A673 (cell line): ENCODE results near the gene PPTC7. TPM values are rescaled to one million over a fixed set of nuclear protein-coding genes. Genes with fewer than 3 reads are reported as not detected.

ENCODE experiments used
- BruUV-seq: library from RNA; stranded (reverse); fragments of 400-500 nt; replicated peaks from 2 replicates; lab custom pipeline; 2021; lab: Mats Ljungman, UMichigan
- CTCF ChIA-PET: fragments of 300-600 bp; sonication (Branson Sonifier 250); formaldehyde crosslinking; loops from one replicate; lab custom pipeline; 2022; ENCODE audit warnings: antibody characterized with exemption; lab: Charles Lee
- POLR2A ChIA-PET: fragments of 300-600 bp; sonication (Branson Sonifier 250); formaldehyde crosslinking; loops from one replicate; lab custom pipeline; 2022; ENCODE audit warnings: antibody characterized with exemption; ENCODE audit not compliant: low non-redundant PET; lab: Charles Lee
- DNase-seq: peaks from one replicate; pipeline ENCODE4 v3.0.0-alpha.2; 2015; ENCODE audit warnings: low spot score
- H3K27ac ChIP-seq: fragments of 200-600 bp; sonication (generic); 2 replicates; pipeline ENCODE4 v1.5.1; 2016; ENCODE audit warnings: mixed run types, low read depth, mild to moderate bottlenecking, mixed read lengths, antibody characterized with exemption, low read length; ENCODE audit not compliant: poor library complexity, severe bottlenecking
- H3K27me3 ChIP-seq: fragments of 200-600 bp; sonication (generic); replicated peaks from 2 replicates; pipeline ENCODE4 v1.6.1; 2017; ENCODE audit warnings: mixed run types, low read depth, mild to moderate bottlenecking, mixed read lengths, antibody characterized with exemption, low read length; ENCODE audit not compliant: insufficient read depth, poor library complexity
- H3K36me3 ChIP-seq: fragments of 200-600 bp; sonication (generic); 2 replicates; pipeline ENCODE4 v1.6.1; 2016; ENCODE audit warnings: mixed run types, mild to moderate bottlenecking, mixed read lengths, antibody characterized with exemption, low read length; ENCODE audit not compliant: insufficient read depth, poor library complexity, severe bottlenecking
- H3K4me1 ChIP-seq: fragments of 200-600 bp; sonication (generic); 2 replicates; pipeline ENCODE4 v1.6.1; 2017; ENCODE audit warnings: mixed run types, mild to moderate bottlenecking, mixed read lengths, antibody characterized with exemption, low read length; ENCODE audit not compliant: insufficient read depth, poor library complexity, severe bottlenecking
- H3K4me3 ChIP-seq: fragments of 200-600 bp; sonication (generic); 2 replicates; pipeline ENCODE4 v1.5.1; 2016; ENCODE audit warnings: low read depth, mixed run types, mild to moderate bottlenecking, mixed read lengths, low read length; ENCODE audit not compliant: poor library complexity, severe bottlenecking
- H3K9me3 ChIP-seq: fragments of 200-600 bp; sonication (generic); 2 replicates; pipeline ENCODE4 v1.6.1; 2016; ENCODE audit warnings: mixed run types, low read depth, mild to moderate bottlenecking, mixed read lengths, antibody characterized with exemption, low read length; ENCODE audit not compliant: poor library complexity, severe bottlenecking
- EZH2 ChIP-seq: fragments of 200-600 bp; sonication (generic); IDR thresholded peaks from 2 replicates; pipeline ENCODE4 v1.6.1; 2017; ENCODE audit warnings: borderline replicate concordance, low read depth, mild to moderate bottlenecking, mixed read lengths, antibody characterized with exemption, low read length; ENCODE audit not compliant: poor library complexity, severe bottlenecking
- intact Hi-C: fragments of 100-400 bp; cut with micrococcal nuclease; formaldehyde crosslinking; loops from one replicate; pipeline ENCODE4 v1.10.0; 2022; ENCODE audit not compliant: unreplicated experiment
- total RNA-seq: library from RNA; stranded (reverse); gene quantifications from 2 replicates; pipeline ENCODE4 v1.2.3, GENCODE V29; 2021
- TF ChIP-seq, protein P1 (sequence below): fragments of 300-800, 200-600 bp; sonication (generic); conservative IDR thresholded peaks from 2 replicates; pipeline ENCODE4 v1.5.1; 2017; ENCODE audit warnings: low read depth, mild to moderate bottlenecking, antibody characterized with exemption, low read length, moderate library complexity, mixed read lengths

PPTC7 gene
- total RNA-seq, 1 experiment from 2014 or later, result 30.9 TPM

GRCh38 chr12:110543252-110543959 lies 39.7 kb downstream of the PPTC7 start:
- ChIA-PET CTCF (interaction anchor here (0.9 kb wide), 1 partner anchor 9 kb away, joined by 3 read pairs; no protein-coding TSS in a partner anchor), POLR2A (no interaction called here)
- BruUV-seq, result TSS peak; percentile 9

GRCh38 chr12:110540048-110540447 lies 43.1 kb downstream of the PPTC7 start:
- Histone ChIP-seq H3K9me3 (no peaks in the 10 kb centered on the region), H3K4me1 (peaks cover 25% of the 10 kb centered on the region), H3K27me3 (no peaks in the 10 kb centered on the region), H3K27ac (no peak overlapping the region), H3K4me3 (no peak overlapping the region), H3K36me3 (peaks cover 45% of the 10 kb centered on the region)
- no peak for DNase-seq
- POLR2A ChIA-PET, result no interaction called here
- CTCF ChIA-PET, result no interaction called here
- intact Hi-C loops, result no loop called here
- no peak for TF ChIP-seq EZH2
- TF ChIP-seq, protein P1, sequence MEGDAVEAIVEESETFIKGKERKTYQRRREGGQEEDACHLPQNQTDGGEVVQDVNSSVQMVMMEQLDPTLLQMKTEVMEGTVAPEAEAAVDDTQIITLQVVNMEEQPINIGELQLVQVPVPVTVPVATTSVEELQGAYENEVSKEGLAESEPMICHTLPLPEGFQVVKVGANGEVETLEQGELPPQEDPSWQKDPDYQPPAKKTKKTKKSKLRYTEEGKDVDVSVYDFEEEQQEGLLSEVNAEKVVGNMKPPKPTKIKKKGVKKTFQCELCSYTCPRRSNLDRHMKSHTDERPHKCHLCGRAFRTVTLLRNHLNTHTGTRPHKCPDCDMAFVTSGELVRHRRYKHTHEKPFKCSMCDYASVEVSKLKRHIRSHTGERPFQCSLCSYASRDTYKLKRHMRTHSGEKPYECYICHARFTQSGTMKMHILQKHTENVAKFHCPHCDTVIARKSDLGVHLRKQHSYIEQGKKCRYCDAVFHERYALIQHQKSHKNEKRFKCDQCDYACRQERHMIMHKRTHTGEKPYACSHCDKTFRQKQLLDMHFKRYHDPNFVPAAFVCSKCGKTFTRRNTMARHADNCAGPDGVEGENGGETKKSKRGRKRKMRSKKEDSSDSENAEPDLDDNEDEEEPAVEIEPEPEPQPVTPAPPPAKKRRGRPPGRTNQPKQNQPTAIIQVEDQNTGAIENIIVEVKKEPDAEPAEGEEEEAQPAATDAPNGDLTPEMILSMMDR, result no peak
- BruUV-seq, result no TSS peak

More at GRCh38 chr12:110543252-110543959, 39.7 kb downstream of the PPTC7 start:
- Histone ChIP-seq H3K4me1 (peaks cover 50% of the 10 kb centered on the region), H3K36me3 (peaks cover 17% of the 10 kb centered on the region), H3K9me3 (no peaks in the 10 kb centered on the region), H3K27me3 (no peaks in the 10 kb centered on the region), H3K27ac (peak overlapping the region; percentile 74), H3K4me3 (no peak overlapping the region)
- TF ChIP-seq EZH2, result no peak
- TF ChIP-seq, protein P1, result no peak
- intact Hi-C loops, result no loop called here
- DNase-seq, result peak; percentile 93

- POLR2A ChIA-PET, result no interaction called here
- peaks cover 21% of the 10 kb centered on the region for H3K4me1 ChIP-seq
- CTCF ChIA-PET, result no interaction called here
- no peaks in the 10 kb centered on the region for H3K27me3 ChIP-seq
- BruUV-seq, result no TSS peak
- H3K4me3 ChIP-seq, result no peak overlapping the region
- TF ChIP-seq, protein P1, result no peak
- no peak for TF ChIP-seq EZH2
- H3K9me3 ChIP-seq, result no peaks in the 10 kb centered on the region
- intact Hi-C loops, result no loop called here
- DNase-seq, result no peak
- H3K36me3 ChIP-seq, result peaks cover 54% of the 10 kb centered on the region
- no peak overlapping the region for H3K27ac ChIP-seq
These were observed 44.1 kb downstream of the PPTC7 start for GRCh38 chr12:110538869-110539622.
